Kidney (tissue), 14 donors: ENCODE results near the gene SNX1. TPM values are rescaled to one million over a fixed set of nuclear protein-coding genes. Genes with fewer than 3 reads are reported as not detected.

ENCODE experiments used
- DNase-seq, 5 donors: peaks; one replicate each; pipeline ENCODE4 v3.0.0-alpha.2; 2013 to 2020
- FAIRE-seq: peaks from 2 replicates; lab custom pipeline; 2012; peaks lifted over from hg19 to GRCh38; lab: Jason Lieb, UNC
- H3K27ac ChIP-seq, 2 donors: one replicate each; pipeline ENCODE4 v1.7.0; 2013; ENCODE audit warnings: low read depth in 2 of 2, low read length in 2 of 2, inconsistent platforms in 1 of 2
- H3K27me3 ChIP-seq: one replicate; pipeline ENCODE4 v1.7.1; 2013; ENCODE audit warnings: low read length, inconsistent platforms; ENCODE audit not compliant: control insufficient read depth, insufficient read depth
- H3K36me3 ChIP-seq, 3 donors: one replicate each; pipeline versions ENCODE4 v1.7.0 to v1.7.1; 2013; ENCODE audit warnings: low read length in 3 of 3, control low read depth in 1 of 3, inconsistent platforms in 1 of 3; ENCODE audit not compliant: insufficient read depth in 3 of 3, control insufficient read depth in 2 of 3
- H3K4me1 ChIP-seq, 3 donors: one replicate each; pipeline versions ENCODE4 v1.7.0 to v1.7.1; 2013; ENCODE audit warnings: low read length in 3 of 3, inconsistent platforms in 1 of 3, low read depth in 1 of 3; ENCODE audit not compliant: control insufficient read depth in 2 of 3, insufficient read depth in 2 of 3
- H3K4me3 ChIP-seq, 3 donors: one replicate each; pipeline versions ENCODE4 v1.7.0 to v1.8.1; 2013; ENCODE audit warnings: low read length in 3 of 3, control low read depth in 1 of 3, inconsistent platforms in 1 of 3
- H3K9ac ChIP-seq, 3 donors: one replicate each; pipeline versions ENCODE4 v1.7.0 to v1.7.1; 2013; ENCODE audit warnings: low read length in 3 of 3, control low read depth in 1 of 3, inconsistent platforms in 1 of 3
- H3K9me3 ChIP-seq, 3 donors: one replicate each; pipeline versions ENCODE4 v1.7.0 to v1.7.1; 2013; ENCODE audit warnings: low read length in 3 of 3, control low read depth in 1 of 3, inconsistent platforms in 1 of 3; ENCODE audit not compliant: control insufficient read depth in 2 of 3, insufficient read depth in 1 of 3
- intact Hi-C: fragments of 100-400 bp; cut with DNase I; formaldehyde crosslinking; loops from one replicate; pipeline ENCODE4 v1.11.1; 2022
- polyA plus RNA-seq: library from polyadenylated mRNA; stranded (reverse); fragments of 350-450 nt; fragmentation: Illumina TruSeq; extraction: RNeasy Lipid Tissue Mini Kit (QIAGEN cat#74804); gene quantifications from one replicate; pipeline ENCODE4 v1.2.3, GENCODE V29; 2014; ENCODE audit warnings: low read depth, low replicate concordance; ENCODE audit not compliant: insufficient read depth
- total RNA-seq: library from RNA; stranded (reverse); fragmentation: NEBNext Ultra II Directional; extraction: Animal tissue kit (Norgen Biotek cat#: 25700); gene quantifications from one replicate; pipeline ENCODE4 v1.2.1, GENCODE V29; 2021
- TF ChIP-seq, protein P1 (sequence below): IDR thresholded peaks from 3 replicates; pipeline ENCODE4 v1.5.1; 2012; ENCODE audit warnings: mild to moderate bottlenecking, moderate library complexity, borderline replicate concordance; ENCODE audit not compliant: insufficient read depth; ENCODE audit errors: extremely low read depth
- donor health status: control.
- donor health status: control.
- donor health status: control.
- donor health status: control.
- donor health status: control.
- donor health status: DM: yes; HTN: yes; CAD: no.
- donor health status: Normal renal cell carcinoma (clear cell type).

Gene SNX1
- total and polyA plus RNA-seq, 2 donors from 2014 or later = 81.2 to 148 TPM

GRCh38 chr15:64093627-64094417 lies 2.0 kb upstream of the SNX1 start, which contains the start of gene CIAO2A:
TSS of gene CIAO2A (minus strand) at chr15:64093838. CDS start at chr15:64093768, 70 bp downstream.
- H3K4me1 ChIP-seq = peaks cover 0 to 25% (median 18%) of the 10 kb centered on the region in 3 donors
- peak within 1 kb of the TSS; percentile 84 to 99 (median 85) for H3K4me3 ChIP-seq
- intact Hi-C loops = no loop called here

GRCh38 chr15:64095431-64095794 lies 369 bp upstream of the SNX1 start:
- H3K27ac ChIP-seq = peak overlapping the region; percentile 2 to 39
- peak overlapping the region in 2 of 3 donors; percentile 30 to 56 for H3K9ac ChIP-seq
- TF ChIP-seq, protein P1, sequence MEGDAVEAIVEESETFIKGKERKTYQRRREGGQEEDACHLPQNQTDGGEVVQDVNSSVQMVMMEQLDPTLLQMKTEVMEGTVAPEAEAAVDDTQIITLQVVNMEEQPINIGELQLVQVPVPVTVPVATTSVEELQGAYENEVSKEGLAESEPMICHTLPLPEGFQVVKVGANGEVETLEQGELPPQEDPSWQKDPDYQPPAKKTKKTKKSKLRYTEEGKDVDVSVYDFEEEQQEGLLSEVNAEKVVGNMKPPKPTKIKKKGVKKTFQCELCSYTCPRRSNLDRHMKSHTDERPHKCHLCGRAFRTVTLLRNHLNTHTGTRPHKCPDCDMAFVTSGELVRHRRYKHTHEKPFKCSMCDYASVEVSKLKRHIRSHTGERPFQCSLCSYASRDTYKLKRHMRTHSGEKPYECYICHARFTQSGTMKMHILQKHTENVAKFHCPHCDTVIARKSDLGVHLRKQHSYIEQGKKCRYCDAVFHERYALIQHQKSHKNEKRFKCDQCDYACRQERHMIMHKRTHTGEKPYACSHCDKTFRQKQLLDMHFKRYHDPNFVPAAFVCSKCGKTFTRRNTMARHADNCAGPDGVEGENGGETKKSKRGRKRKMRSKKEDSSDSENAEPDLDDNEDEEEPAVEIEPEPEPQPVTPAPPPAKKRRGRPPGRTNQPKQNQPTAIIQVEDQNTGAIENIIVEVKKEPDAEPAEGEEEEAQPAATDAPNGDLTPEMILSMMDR = no peak
- H3K36me3 ChIP-seq = no peaks in the 10 kb centered on the region
- no peaks in the 10 kb centered on the region for H3K27me3 ChIP-seq
- DNase-seq (no peak), FAIRE-seq (no peak)
- peaks cover 0 to 25% (median 18%) of the 10 kb centered on the region in 3 donors for H3K4me1 ChIP-seq
- H3K9me3 ChIP-seq = no peaks in the 10 kb centered on the region
- intact Hi-C loops = no loop called here
- peak overlapping the region; percentile 4 to 84 (median 52) for H3K4me3 ChIP-seq

More at GRCh38 chr15:64093627-64094417, 2.0 kb upstream of the SNX1 start, which contains the start of gene CIAO2A:
- DNase-seq (peak; percentile 97 to 100 (median 98)), FAIRE-seq (peak; percentile 60)
- Histone ChIP-seq H3K9me3 (no peaks in the 10 kb centered on the region), H3K9ac (peak within 1 kb of the TSS; percentile 77 to 99 (median 86)), H3K36me3 (no peaks in the 10 kb centered on the region), H3K27ac (peak within 1 kb of the TSS; percentile 90 to 93), H3K27me3 (no peaks in the 10 kb centered on the region)
- TF ChIP-seq, protein P1 = peak; percentile 9

- TF ChIP-seq, protein P1 = no peak
- Histone ChIP-seq H3K36me3 (no peaks in the 10 kb centered on the region), H3K4me1 (peaks cover 0 to 25% (median 18%) of the 10 kb centered on the region in 3 donors), H3K27me3 (no peaks in the 10 kb centered on the region), H3K9ac (peak overlapping the region; percentile 56 to 74 (median 74)), H3K9me3 (no peaks in the 10 kb centered on the region), H3K4me3 (peak overlapping the region; percentile 83 to 94 (median 84)), H3K27ac (peak overlapping the region in 1 of 2 donors; percentile 56)
- intact Hi-C loops = no loop called here
- FAIRE-seq (no peak), DNase-seq (peak in 2 of 5 donors; percentile 37 to 39)
These were observed 1.0 kb downstream of the SNX1 start for GRCh38 chr15:64096668-64097384.
